Epithelial cell of proximal tubule (primary cell): Measurements from ENCODE around the gene SIRT7. TPM values are rescaled to one million over a fixed set of nuclear protein-coding genes. Genes with fewer than 3 reads are reported as not detected.
A peak's percentile ranks its signal among the peaks of the same experiment; 100 is the strongest.

Source experiments
- DNase-seq: peaks from one replicate; pipeline ENCODE4 v3.0.0-alpha.2; 2011; ENCODE audit warnings: low read depth
- H3K4me3 ChIP-seq: 2 replicates; pipeline ENCODE4 v1.5.1; 2011; ENCODE audit warnings: low read depth, mild to moderate bottlenecking, low read length
- CTCF ChIP-seq: conservative IDR thresholded peaks from 2 replicates; pipeline ENCODE4 v1.5.1; 2012; ENCODE audit warnings: low read depth, mild to moderate bottlenecking, low read length
- total RNA-seq: library from RNA; depleted of rRNA; stranded (reverse); fragments of >200 nt; gene quantifications from 2 replicates; pipeline ENCODE4 v1.2.3, GENCODE V29; 2015

The SIRT7 gene
- total RNA-seq, 1 donor from 2014 or later, result 38.1 TPM

DNA sequence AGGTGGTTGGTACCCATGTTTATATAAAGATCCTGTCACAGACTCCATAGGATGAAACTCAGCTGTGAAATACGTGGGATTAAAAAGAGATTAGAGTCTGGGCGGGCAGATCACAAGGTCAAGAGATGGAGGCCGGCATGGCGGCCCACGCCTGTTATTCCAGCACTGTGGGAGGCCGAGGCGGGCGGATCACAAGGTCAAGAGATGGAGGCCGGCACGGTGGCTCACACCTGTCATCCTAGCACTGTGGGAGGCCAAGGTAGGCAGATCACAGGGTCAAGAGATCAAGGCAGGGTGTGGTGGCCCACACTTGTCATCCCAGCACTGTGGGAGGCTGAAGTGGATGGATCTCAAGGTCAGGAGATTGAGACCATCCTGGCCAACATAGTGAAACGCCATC lies 22.6 kb downstream of the SIRT7 start:
- no peak for DNase-seq
- H3K4me3 ChIP-seq, result no peak overlapping the region
- no peak for TF ChIP-seq CTCF

DNA sequence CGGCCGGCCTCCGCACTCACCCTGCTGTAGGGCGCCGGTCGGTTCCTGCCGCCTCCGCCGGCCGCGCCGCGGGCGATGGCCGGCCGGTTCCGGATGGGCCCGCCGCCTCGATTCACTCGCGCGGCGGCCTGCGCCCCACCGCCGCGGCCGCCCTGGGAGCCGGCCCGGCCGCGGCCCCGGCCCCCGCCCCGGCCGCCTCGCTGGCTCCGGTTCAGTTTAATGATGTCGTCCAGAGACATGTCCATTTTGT lies 26.7 kb downstream of the SIRT7 start:
- no peak for TF ChIP-seq CTCF
- DNase-seq, result no peak
- H3K4me3 ChIP-seq, result peak overlapping the region; percentile 85

- peak overlapping the region; percentile 85 for H3K4me3 ChIP-seq
- no peak for TF ChIP-seq CTCF
- no peak for DNase-seq
These were observed 27.3 kb downstream of the SIRT7 start for GRCh38 chr17:81890447-81891302.

DNA sequence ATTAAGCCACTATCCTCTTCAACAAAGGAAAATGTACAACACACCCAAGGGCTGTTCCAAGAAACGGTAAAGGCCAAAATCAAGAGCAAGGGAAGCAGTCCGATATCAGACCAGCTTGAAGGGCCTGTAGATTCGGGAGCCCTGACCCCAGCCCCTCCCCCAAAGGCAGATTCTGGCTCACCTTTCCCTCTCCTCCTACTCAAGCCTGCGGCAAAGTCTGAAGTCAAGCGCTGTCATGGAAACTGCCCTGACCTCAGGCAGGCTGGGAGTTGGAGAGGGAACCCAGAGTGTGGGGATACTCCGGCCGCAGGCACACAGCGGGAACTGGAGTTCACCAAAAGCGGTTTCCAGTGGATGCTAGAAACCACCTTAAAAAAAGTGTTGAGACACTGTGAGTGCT lies 28.4 kb downstream of the SIRT7 start:
- H3K4me3 ChIP-seq, result peak overlapping the region; percentile 8
- no peak for DNase-seq

DNA sequence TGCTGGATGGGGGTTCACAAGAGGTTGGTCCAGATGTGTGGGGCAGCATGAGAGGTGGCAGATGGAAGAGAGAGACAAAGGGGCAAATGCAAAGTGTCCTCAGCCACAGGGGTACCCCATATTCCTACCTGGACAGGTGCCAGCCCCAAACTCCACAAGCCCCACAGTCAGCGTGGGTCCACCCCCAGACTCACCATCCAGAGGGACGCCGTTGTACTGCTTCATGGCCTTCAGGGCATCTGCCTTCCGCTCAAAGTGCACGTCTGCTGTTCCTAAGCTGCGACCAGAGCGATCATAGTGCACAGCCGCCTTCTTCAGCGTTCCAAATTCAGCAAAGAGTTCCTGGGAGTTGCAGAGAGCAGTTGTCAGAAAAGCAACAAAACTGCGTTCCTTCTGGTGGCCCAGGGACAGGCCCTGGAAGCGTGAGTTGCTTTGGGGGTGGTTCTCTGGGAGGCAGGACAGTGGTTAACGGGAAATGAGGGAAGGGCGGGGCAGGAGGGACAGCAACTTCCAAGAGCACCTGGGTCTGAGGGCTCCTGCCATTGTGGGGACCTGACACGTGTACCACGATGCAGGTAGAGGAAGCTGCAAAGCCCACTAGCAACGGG lies 28.9 kb downstream of the SIRT7 start:
- TF ChIP-seq CTCF, result no peak
- no peak for DNase-seq
- H3K4me3 ChIP-seq, result no peak overlapping the region

More for the DNA sequence above, 28.4 kb downstream of the SIRT7 start:
- TF ChIP-seq CTCF, result no peak

DNA sequence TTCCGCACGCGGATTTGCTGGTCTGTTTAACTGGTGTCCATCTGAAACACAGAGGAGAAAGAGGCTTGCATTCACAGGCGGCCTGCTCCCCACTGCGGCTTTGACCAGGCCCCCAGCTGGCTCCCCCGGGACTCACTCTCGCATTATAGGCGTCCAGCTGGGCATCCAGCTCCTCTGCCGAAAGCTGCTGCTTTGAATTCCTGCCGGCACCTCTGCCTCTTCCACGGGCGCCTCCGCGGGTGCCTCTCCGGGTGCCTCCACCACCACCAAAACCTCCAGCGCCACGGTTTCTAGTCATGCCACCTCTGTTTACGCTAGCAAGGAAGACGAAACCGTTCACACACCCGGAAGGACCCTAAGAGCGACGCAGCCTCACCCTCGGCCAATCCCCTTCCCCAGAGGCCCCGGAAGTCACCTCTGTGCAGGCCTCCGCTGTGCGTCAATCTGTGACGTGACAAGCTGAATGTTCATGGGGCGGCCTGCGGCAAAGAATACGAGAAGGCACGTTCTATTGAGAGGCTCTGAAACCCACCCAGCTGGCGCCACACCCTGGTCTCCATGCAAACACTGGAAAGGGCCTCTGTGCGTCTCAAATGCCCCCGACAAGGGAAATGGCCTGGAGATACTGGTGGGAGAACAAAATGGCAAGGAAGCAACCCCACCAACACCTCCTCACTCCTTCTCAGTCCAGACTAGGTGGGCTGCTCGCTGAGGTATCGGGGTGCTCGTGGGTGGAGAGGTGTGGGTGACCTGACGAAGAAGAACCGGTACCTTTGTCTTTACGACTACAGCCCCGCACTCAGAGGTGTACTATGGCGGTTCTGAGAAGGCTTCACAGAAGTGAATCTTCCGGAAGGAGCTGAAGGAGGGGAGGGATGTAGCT lies 29.6 kb downstream of the SIRT7 start:
- no peak for TF ChIP-seq CTCF
- no peak for DNase-seq
- no peak overlapping the region for H3K4me3 ChIP-seq
